Stimulated activated CD4-positive, alpha-beta T cell treated with anti-CD3 and anti-CD28 coated beads, Interleukin-1b, Interleukin-23, amount 100 ng/mL, for 1 hour (primary cell): ENCODE data around the gene HOXA6.
A peak's percentile ranks its signal among the peaks of the same experiment; 100 is the strongest.

ENCODE experiments used
- DNase-seq, 2 donors: peaks; one replicate each; pipeline ENCODE4 v3.0.0-alpha.2; 2020; ENCODE audit warnings: low read depth in 2 of 2

HOXA6 gene

GRCh38 chr7:27137640-27138315 is 9.8 kb downstream of the HOXA6 start:
- DNase-seq = no peak

- DNase-seq = no peak
Measured at GRCh38 chr7:27134392-27134791, 13.2 kb downstream of the HOXA6 start.

- DNase-seq = no peak
Measured at GRCh38 chr7:27133409-27134231, 14.0 kb downstream of the HOXA6 start.

GRCh38 chr7:27132978-27133377 is 14.6 kb downstream of the HOXA6 start:
- no peak for DNase-seq

- no peak for DNase-seq
Measured at GRCh38 chr7:27132214-27132613, 15.4 kb downstream of the HOXA6 start.

GRCh38 chr7:27131390-27131819 is 16.2 kb downstream of the HOXA6 start:
- no peak for DNase-seq

GRCh38 chr7:27130540-27131389 is 16.8 kb downstream of the HOXA6 start, which contains the start of gene HOXA4:
HOXA4 (minus strand) TSS chr7:27130757; CDS start chr7:27130733, 24 bp downstream.
- DNase-seq = peak; percentile 45 to 48

GRCh38 chr7:27129729-27130539 is 17.6 kb downstream of the HOXA6 start:
- no peak for DNase-seq

GRCh38 chr7:27128776-27129728 is 18.5 kb downstream of the HOXA6 start:
- no peak for DNase-seq

- no peak for DNase-seq
Measured at GRCh38 chr7:27128034-27128433, 19.5 kb downstream of the HOXA6 start.

- DNase-seq = no peak
Measured at GRCh38 chr7:27126596-27127327, 20.8 kb downstream of the HOXA6 start.

GRCh38 chr7:27125986-27126394 is 21.6 kb downstream of the HOXA6 start:
- no peak for DNase-seq

GRCh38 chr7:27124902-27125689 is 22.5 kb downstream of the HOXA6 start:
- DNase-seq = no peak

- DNase-seq = no peak
Measured at GRCh38 chr7:27124096-27124901, 23.3 kb downstream of the HOXA6 start.

- DNase-seq = no peak
Measured at GRCh38 chr7:27123477-27124053, 24.0 kb downstream of the HOXA6 start.

GRCh38 chr7:27123007-27123476 is 24.5 kb downstream of the HOXA6 start:
- no peak for DNase-seq
